ENCODE measurements around the gene SMG1.
"Not testable (repeated sequence)": the region's sequence is repeated elsewhere in the genome, so short reads cannot be mapped to it uniquely, and the experiment has no call there.

DNA sequence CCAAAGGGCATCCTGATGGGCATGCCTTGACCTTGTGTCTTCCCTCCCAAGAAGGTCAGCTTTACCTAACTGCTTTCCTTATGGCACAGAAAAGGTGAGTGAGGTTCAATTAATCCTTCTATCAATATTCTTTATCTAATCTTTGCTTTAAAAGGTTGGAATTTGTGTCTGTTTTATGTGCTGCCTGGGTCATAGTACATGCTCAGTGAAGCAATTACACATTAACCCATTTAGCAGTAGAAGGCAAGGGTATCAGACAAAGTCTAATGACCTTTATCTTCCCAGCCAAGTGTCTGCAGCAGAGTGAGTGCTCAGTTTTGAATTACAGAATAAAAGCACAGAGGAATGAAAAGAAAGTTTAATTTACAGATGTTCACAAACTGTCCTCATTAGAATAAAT, 63.3 kb downstream of the SMG1 start:
- TF ChIP-seq, protein P1, sequence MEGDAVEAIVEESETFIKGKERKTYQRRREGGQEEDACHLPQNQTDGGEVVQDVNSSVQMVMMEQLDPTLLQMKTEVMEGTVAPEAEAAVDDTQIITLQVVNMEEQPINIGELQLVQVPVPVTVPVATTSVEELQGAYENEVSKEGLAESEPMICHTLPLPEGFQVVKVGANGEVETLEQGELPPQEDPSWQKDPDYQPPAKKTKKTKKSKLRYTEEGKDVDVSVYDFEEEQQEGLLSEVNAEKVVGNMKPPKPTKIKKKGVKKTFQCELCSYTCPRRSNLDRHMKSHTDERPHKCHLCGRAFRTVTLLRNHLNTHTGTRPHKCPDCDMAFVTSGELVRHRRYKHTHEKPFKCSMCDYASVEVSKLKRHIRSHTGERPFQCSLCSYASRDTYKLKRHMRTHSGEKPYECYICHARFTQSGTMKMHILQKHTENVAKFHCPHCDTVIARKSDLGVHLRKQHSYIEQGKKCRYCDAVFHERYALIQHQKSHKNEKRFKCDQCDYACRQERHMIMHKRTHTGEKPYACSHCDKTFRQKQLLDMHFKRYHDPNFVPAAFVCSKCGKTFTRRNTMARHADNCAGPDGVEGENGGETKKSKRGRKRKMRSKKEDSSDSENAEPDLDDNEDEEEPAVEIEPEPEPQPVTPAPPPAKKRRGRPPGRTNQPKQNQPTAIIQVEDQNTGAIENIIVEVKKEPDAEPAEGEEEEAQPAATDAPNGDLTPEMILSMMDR (conservative IDR thresholded peaks at IDR 0.05), result not testable (repeated sequence)
- TF ChIP-seq ZFX (IDR thresholded peaks at IDR 0.05), result not testable (repeated sequence)

Data from C4-2B (cell line).